Spleen (tissue), 11 donors: ENCODE measurements around the gene PRKACA. TPM values are rescaled to one million over a fixed set of nuclear protein-coding genes. Genes with fewer than 3 reads are reported as not detected.
"Not testable (repeated sequence)": the region's sequence is repeated elsewhere in the genome, so short reads cannot be mapped to it uniquely, and the experiment has no call there.

ENCODE experiments used
- DNase-seq: peaks from one replicate; pipeline ENCODE4 v3.0.0-alpha.2; 2020
- H3K27ac ChIP-seq, 8 donors: fragments of 200-600 bp; sonication (generic) in 7 of 8; 1 replicate in 4 of 8; 2 replicates in 4 of 8; pipeline versions ENCODE4 v1.5.0 to v1.8.0; 2016 to 2021; ENCODE audit warnings: inconsistent platforms in 4 of 8, mild to moderate bottlenecking in 4 of 8, moderate library complexity in 1 of 8
- H3K27me3 ChIP-seq, 7 donors: fragments of 200-600 bp; sonication (generic) in 6 of 7; replicated peaks in 1 of 7; 1 replicate in 4 of 7; 2 replicates in 3 of 7; pipeline versions ENCODE4 v1.5.0 to v1.8.0; 2016 to 2021; ENCODE audit warnings: inconsistent platforms in 3 of 7, mild to moderate bottlenecking in 1 of 7
- H3K36me3 ChIP-seq, 6 donors: fragments of 200-600 bp; sonication (generic) in 5 of 6; 1 replicate in 4 of 6; 2 replicates in 2 of 6; pipeline versions ENCODE4 v1.5.0 to v1.8.0; 2016 to 2021; ENCODE audit warnings: inconsistent platforms in 2 of 6
- H3K4me1 ChIP-seq, 6 donors: fragments of 200-600 bp; sonication (generic) in 5 of 6; 1 replicate in 3 of 6; 2 replicates in 3 of 6; pipeline versions ENCODE4 v1.5.0 to v1.8.0; 2016 to 2021; ENCODE audit warnings: inconsistent platforms in 3 of 6
- H3K4me3 ChIP-seq, 8 donors: fragments of 200-600 bp; sonication (generic) in 7 of 8; 1 replicate in 4 of 8; 2 replicates in 4 of 8; pipeline versions ENCODE4 v1.5.0 to v1.8.0; 2016 to 2021; ENCODE audit warnings: inconsistent platforms in 4 of 8, mild to moderate bottlenecking in 4 of 8, moderate library complexity in 2 of 8
- H3K9me3 ChIP-seq, 8 donors: fragments of 200-600 bp; sonication (generic) in 7 of 8; 1 replicate in 4 of 8; 2 replicates in 4 of 8; pipeline versions ENCODE4 v1.5.0 to v1.8.0; 2016 to 2021; ENCODE audit warnings: inconsistent platforms in 4 of 8
- CTCF ChIP-seq, 11 experiments: fragments of 200-600 bp in 7 of 11; fragments of 450-650 bp in 4 of 11; sonication (generic) in 4 of 11; IDR thresholded peaks in 8 of 11; conservative IDR thresholded peaks in 3 of 11; 1 replicate in 7 of 11; 2 replicates in 4 of 11; pipeline versions ENCODE4 v1.4.0 to v1.8.0; 2016 to 2021; ENCODE audit warnings: antibody characterized with exemption in 11 of 11, inconsistent platforms in 4 of 11, mild to moderate bottlenecking in 1 of 11
- POLR2A ChIP-seq, 3 donors: fragments of 450-650 bp; IDR thresholded peaks; one replicate each; pipeline ENCODE4 v1.5.1; 2017; ENCODE audit warnings: antibody characterized with exemption in 3 of 3, mild to moderate bottlenecking in 1 of 3
- POLR2AphosphoS5 ChIP-seq, 3 donors: sonication (generic); formaldehyde crosslinking; IDR thresholded peaks; one replicate each; pipeline ENCODE4 v1.5.1; 2017; ENCODE audit warnings: antibody characterized with exemption in 3 of 3
- WGBS, 5 donors: extraction: QIAGEN DNeasy Blood & Tissue Kit in 3 of 5; methylation state at CpG; one replicate each; pipeline versions ENCODE4 v1.1.5 to v1.1.7; 2013 to 2018; 5-methylcytosine and 5-hydroxymethylcytosine counted together
- intact Hi-C: fragments of 100-400 bp; cut with DNase I; formaldehyde crosslinking; loops from one replicate; pipeline ENCODE4 v1.15.0; 2023; ENCODE audit warnings: low total_unique reads
- polyA plus RNA-seq, 3 donors: library from polyadenylated mRNA; stranded (reverse); fragments of 200-250 nt; gene quantifications; one replicate each; pipeline ENCODE4 v1.2.1, GENCODE V29; 2013
- total RNA-seq, 7 donors: library from RNA; depleted of rRNA in 3 of 7; stranded (reverse); fragments of >200 nt in 3 of 7; fragmentation: NEBNext Ultra II Directional in 4 of 7; extraction: Animal tissue kit (Norgen Biotek cat#: 25700) in 4 of 7; gene quantifications; one replicate each; pipeline versions ENCODE4 v1.1.0 to v1.2.1, GENCODE V29; 2016 to 2021
- donor health status: healthy with polysubstance abuse.
- donor health status: DM: no; HTN: no; CAD: no; lungs with moderate emphysema.
- donor health status: DM: no; HTN: no; CAD: no.
- donor health status: Bipolar disorder and iron deficiency.
- donor health status: healthy.
- donor health status: DM: no; HTN: no; CAD: no.
- donor health status: DM: yes; HTN: yes; CAD: no.

The PRKACA gene
- total and polyA plus RNA-seq, 10 donors = 26.6 to 256 (median 109) TPM

- Histone ChIP-seq H3K27me3 (peaks cover 0 to 27% (median 16%) of the 10 kb centered on the region in 7 donors), H3K4me1 (peaks cover 0 to 13% (median 9%) of the 10 kb centered on the region in 6 donors), H3K36me3 (peaks cover 0 to 55% (median 43%) of the 10 kb centered on the region in 6 donors), H3K27ac (no peak overlapping the region), H3K9me3 (peaks cover 0 to 10% (median 5%) of the 10 kb centered on the region in 8 donors), H3K4me3 (no peak overlapping the region)
- intact Hi-C loops = no loop called here
- TF ChIP-seq POLR2A (IDR thresholded peaks at IDR 0.05) (no peak), POLR2AphosphoS5 (IDR thresholded peaks at IDR 0.05) (no peak), CTCF (IDR thresholded peaks at IDR 0.05 in 8 of 11, conservative IDR thresholded peaks at IDR 0.05 in 3 of 11) (no peak)
- WGBS, 5 donors = 94 to 98% (median 96%) methylated on average over 3 of the region's 3 CpGs
- DNase-seq = no peak
These were observed 64.5 kb downstream of the PRKACA start for GRCh38 chr19:14053032-14053431.

- WGBS, 5 donors = 92 to 99% (median 94%) methylated on average over 6 of the region's 6 CpGs
- H3K27ac ChIP-seq = no peak overlapping the region
- H3K4me3 ChIP-seq = no peak overlapping the region
- H3K4me1 ChIP-seq = peaks cover 0 to 7% (median 4%) of the 10 kb centered on the region in 6 donors
- TF ChIP-seq CTCF (IDR thresholded peaks at IDR 0.05 in 8 of 11, conservative IDR thresholded peaks at IDR 0.05 in 3 of 11) = no peak
- TF ChIP-seq POLR2A (IDR thresholded peaks at IDR 0.05) = no peak
- TF ChIP-seq POLR2AphosphoS5 (IDR thresholded peaks at IDR 0.05) = no peak
- H3K36me3 ChIP-seq = peaks cover 0 to 60% (median 48%) of the 10 kb centered on the region in 6 donors
- peaks cover 0 to 10% (median 5%) of the 10 kb centered on the region in 8 donors for H3K9me3 ChIP-seq
- DNase-seq = no peak
- peaks cover 0 to 21% (median 10%) of the 10 kb centered on the region in 7 donors for H3K27me3 ChIP-seq
- intact Hi-C loops = no loop called here
These were observed 65.1 kb downstream of the PRKACA start for GRCh38 chr19:14052470-14052869.

GRCh38 chr19:14051980-14052379, 65.6 kb downstream of the PRKACA start:
- H3K27ac ChIP-seq = no peak overlapping the region
- TF ChIP-seq POLR2A (IDR thresholded peaks at IDR 0.05) (no peak), POLR2AphosphoS5 (IDR thresholded peaks at IDR 0.05) (no peak)
- WGBS, 5 donors = 72 to 93% (median 90%) methylated on average over 3 to 9 of the region's 9 CpGs
- no peak overlapping the region for H3K4me3 ChIP-seq
- H3K9me3 ChIP-seq = peaks cover 0 to 10% (median 5%) of the 10 kb centered on the region in 8 donors
- peaks cover 0 to 65% (median 51%) of the 10 kb centered on the region in 6 donors for H3K36me3 ChIP-seq
- intact Hi-C loops = no loop called here
- H3K4me1 ChIP-seq = peaks cover 0 to 6% (median under 1%) of the 10 kb centered on the region in 6 donors
- DNase-seq = no peak
- peaks cover 0 to 16% (median 5%) of the 10 kb centered on the region in 7 donors for H3K27me3 ChIP-seq

GRCh38 chr19:14050961-14051360, 66.6 kb downstream of the PRKACA start:
- intact Hi-C loops, DNase-seq, H3K9me3 ChIP-seq, H3K27me3 ChIP-seq, H3K4me1 ChIP-seq, H3K4me3 ChIP-seq, H3K27ac ChIP-seq: not testable (repeated sequence)
- 89 to 97% (median 96%) methylated on average over 11 of the region's 11 CpGs for WGBS, 5 donors
- peaks cover 0 to 75% (median 58%) of the 10 kb centered on the region in 6 donors for H3K36me3 ChIP-seq

GRCh38 chr19:14050512-14050911, 67.0 kb downstream of the PRKACA start:
- Histone ChIP-seq H3K4me1 (peaks cover 0 to 5% (median 0%) of the 10 kb centered on the region in 6 donors), H3K27ac (no peak overlapping the region), H3K4me3 (no peak overlapping the region), H3K27me3 (peaks cover 0 to 6% (median 0%) of the 10 kb centered on the region in 7 donors), H3K36me3 (peaks cover 0 to 80% (median 61%) of the 10 kb centered on the region in 6 donors), H3K9me3 (peaks cover 0 to 10% (median 5%) of the 10 kb centered on the region in 8 donors)
- intact Hi-C loops = no loop called here
- TF ChIP-seq POLR2A (IDR thresholded peaks at IDR 0.05) (no peak), POLR2AphosphoS5 (IDR thresholded peaks at IDR 0.05) (no peak), CTCF (IDR thresholded peaks at IDR 0.05 in 8 of 11, conservative IDR thresholded peaks at IDR 0.05 in 3 of 11) (no peak)
- DNase-seq = no peak
- WGBS, 5 donors = 92 to 99% (median 99%) methylated on average over 4 of the region's 4 CpGs
